GM12864 (cell line): ENCODE measurements around the gene CFAP77.

Experiments
- DNase-seq: peaks from one replicate; pipeline ENCODE4 v3.0.0-alpha.2; 2011; ENCODE audit warnings: low read depth
- H3K4me3 ChIP-seq: 2 replicates; pipeline ENCODE4 v1.5.1; 2011; ENCODE audit warnings: mild to moderate bottlenecking, low read depth, low read length, control low read depth
- CTCF ChIP-seq: IDR thresholded peaks from 2 replicates; pipeline ENCODE4 v1.5.1; 2011; ENCODE audit warnings: low read depth, mild to moderate bottlenecking, moderate library complexity, low read length, control low read depth, inconsistent platforms; ENCODE audit errors: missing control alignments

The CFAP77 gene

GRCh38 chr9:132600326-132600984 lies 190.4 kb downstream of the CFAP77 start:
- TF ChIP-seq CTCF, result no peak
- DNase-seq, result no peak

GRCh38 chr9:132602207-132602606 lies 192.2 kb downstream of the CFAP77 start:
- TF ChIP-seq CTCF, result no peak
- H3K4me3 ChIP-seq, result no peak overlapping the region
- DNase-seq, result no peak

More at GRCh38 chr9:132600326-132600984, 190.4 kb downstream of the CFAP77 start:
- H3K4me3 ChIP-seq, result no peak overlapping the region

- no peak for DNase-seq
- TF ChIP-seq CTCF, result no peak
- no peak overlapping the region for H3K4me3 ChIP-seq
Measured at GRCh38 chr9:132605387-132605786, 195.4 kb downstream of the CFAP77 start.

- no peak overlapping the region for H3K4me3 ChIP-seq
- no peak for DNase-seq
- no peak for TF ChIP-seq CTCF
Measured at GRCh38 chr9:132606066-132606465, 196.1 kb downstream of the CFAP77 start.

- no peak for DNase-seq
- no peak overlapping the region for H3K4me3 ChIP-seq
- no peak for TF ChIP-seq CTCF
Measured at GRCh38 chr9:132609184-132609583, 199.2 kb downstream of the CFAP77 start.

- no peak overlapping the region for H3K4me3 ChIP-seq
- no peak for TF ChIP-seq CTCF
- DNase-seq, result no peak
Measured at GRCh38 chr9:132609829-132610228, 199.8 kb downstream of the CFAP77 start.

- no peak for TF ChIP-seq CTCF
- no peak overlapping the region for H3K4me3 ChIP-seq
- no peak for DNase-seq
Measured at GRCh38 chr9:132610661-132611060, 200.7 kb downstream of the CFAP77 start.
